ENCODE results near the gene TMEM72. TPM values are rescaled to one million over a fixed set of nuclear protein-coding genes. Genes with fewer than 3 reads are reported as not detected.

The TMEM72 gene
- total RNA-seq, 2 donors from 2014 or later, result 0.15 TPM; not detected in 1

DNA sequence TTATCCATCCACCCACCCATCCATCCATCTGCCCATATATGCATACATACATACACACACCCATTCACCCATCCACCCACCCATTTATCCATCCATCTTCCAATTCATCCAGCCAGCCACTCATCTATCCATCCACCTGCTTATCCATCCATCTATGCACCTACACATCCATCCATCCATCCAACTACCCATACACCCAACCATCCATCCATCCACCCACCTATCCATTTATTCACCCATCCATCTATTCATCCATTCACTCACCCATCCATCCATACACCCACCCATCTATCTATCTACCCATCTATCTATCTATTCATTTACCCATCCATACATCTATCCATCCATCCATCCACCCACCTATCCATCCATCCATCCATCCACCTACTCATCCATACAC, 17.3 kb downstream of the TMEM72 start:
- Histone ChIP-seq H3K27me3 (no peaks in the 10 kb centered on the region), H3K9me3 (no peaks in the 10 kb centered on the region), H3K4me1 (peaks cover 0 to 11% of the 10 kb centered on the region in 2 donors), H3K36me3 (no peaks in the 10 kb centered on the region), H3K4me3 (no peak overlapping the region), H3K27ac (no peak overlapping the region)
- no peak for TF ChIP-seq CTCF (IDR thresholded peaks at IDR 0.05)
- no peak for DNase-seq (ENCODE audit: low spot score)

DNA sequence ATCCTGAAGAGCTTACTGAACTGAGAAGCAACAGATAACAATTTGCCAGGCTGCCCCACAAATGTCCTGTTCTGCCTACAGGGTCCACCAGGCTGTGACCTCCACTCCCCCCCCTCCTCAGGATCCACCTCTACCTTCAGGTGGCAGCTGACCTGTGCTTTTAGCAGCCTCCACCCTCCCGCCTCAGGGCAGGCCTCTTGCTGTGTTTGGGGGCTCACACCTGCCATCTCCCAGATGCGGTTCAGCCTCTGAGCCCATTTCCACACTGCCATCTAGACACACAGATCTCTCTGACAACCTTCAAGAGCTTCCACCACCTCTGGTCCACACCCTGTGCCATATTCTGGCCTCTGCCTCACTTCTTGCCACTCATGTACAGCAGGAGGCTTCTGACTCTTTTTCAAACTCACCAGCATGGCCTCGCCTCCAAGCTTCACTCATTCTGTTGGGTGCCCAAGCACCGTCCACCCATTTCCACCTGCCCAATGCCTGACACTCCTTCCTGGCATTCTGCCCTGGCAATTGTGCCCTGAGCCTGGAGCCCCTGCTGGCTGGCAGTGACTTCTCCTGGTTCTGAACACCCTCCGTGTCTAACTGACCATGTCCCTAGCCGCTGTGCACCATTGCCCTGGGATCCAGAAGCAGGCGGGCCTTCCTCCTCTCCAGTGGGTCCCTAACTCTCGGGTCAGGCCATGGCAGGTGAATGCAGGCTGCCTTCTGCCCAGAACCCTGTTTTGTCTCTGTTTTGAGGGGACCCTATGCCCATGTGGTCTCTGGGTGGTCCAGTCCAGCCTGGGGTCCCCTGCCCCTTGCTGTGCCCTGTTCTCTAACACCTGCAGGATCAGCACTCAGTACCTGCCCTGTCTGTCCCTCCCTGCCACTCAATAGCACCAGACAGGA, 18.5 kb downstream of the TMEM72 start:
- no peak for DNase-seq (ENCODE audit: low spot score)
- Histone ChIP-seq H3K4me3 (no peak overlapping the region), H3K27me3 (no peaks in the 10 kb centered on the region), H3K27ac (no peak overlapping the region), H3K36me3 (no peaks in the 10 kb centered on the region), H3K4me1 (peaks cover 0 to 22% of the 10 kb centered on the region in 2 donors), H3K9me3 (no peaks in the 10 kb centered on the region)
- no peak for TF ChIP-seq CTCF (IDR thresholded peaks at IDR 0.05)

- Histone ChIP-seq H3K36me3 (no peaks in the 10 kb centered on the region), H3K4me1 (peaks cover 0 to 37% of the 10 kb centered on the region in 2 donors), H3K27me3 (no peaks in the 10 kb centered on the region), H3K4me3 (no peak overlapping the region), H3K27ac (no peak overlapping the region), H3K9me3 (no peaks in the 10 kb centered on the region)
- TF ChIP-seq CTCF (IDR thresholded peaks at IDR 0.05), result no peak
- no peak for DNase-seq (ENCODE audit: low spot score)
Measured at GRCh38 chr10:44930904-44931620, 19.9 kb downstream of the TMEM72 start.

DNA sequence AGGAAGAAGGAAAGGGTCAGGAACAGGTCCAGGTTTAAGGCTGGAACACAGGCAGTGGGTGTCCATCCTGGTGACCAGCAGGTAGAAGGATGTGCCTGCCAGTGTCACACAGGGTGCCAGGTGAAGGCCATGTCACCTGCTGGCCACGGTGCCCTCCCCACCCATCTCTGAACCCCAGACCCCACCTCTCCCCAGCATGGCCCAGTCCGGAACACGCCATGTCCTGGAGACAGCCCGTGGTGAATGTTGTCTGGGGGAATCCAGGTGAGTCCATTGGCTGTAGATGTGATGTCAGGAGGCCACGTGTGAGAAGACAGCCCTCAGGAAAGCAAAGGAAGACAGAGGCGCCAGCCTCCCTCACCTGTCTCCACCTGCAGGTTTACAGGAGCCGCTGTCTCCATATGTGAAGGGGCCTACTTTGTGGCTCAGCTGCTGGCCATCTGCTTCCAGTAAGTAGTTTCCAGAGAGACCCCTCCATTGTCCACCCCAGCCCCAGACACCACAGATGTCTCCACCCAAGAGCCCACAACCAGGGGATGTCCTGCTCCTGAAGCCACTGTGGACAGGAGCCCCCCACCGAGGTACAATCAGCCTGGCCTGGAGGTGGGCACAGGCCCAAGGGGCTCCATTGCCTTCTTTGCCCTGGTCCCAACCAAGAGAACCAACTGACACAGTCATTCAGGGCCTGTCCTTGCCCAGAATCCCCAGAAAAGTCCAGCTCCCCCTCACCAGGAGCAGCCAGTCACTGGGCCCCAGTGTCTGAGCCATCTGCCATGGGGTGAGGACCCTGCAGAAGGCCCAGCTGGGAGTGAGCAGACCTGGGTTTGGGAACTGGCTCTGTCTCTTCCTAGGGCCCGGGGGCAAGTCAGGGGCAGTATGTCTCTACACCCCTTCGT, 20.7 kb downstream of the TMEM72 start:
- no peaks in the 10 kb centered on the region for H3K9me3 ChIP-seq
- no peaks in the 10 kb centered on the region for H3K27me3 ChIP-seq
- peak overlapping the region in 1 of 2 donors; percentile 8 for H3K27ac ChIP-seq
- no peak for DNase-seq (ENCODE audit: low spot score)
- no peak overlapping the region for H3K4me3 ChIP-seq
- no peaks in the 10 kb centered on the region for H3K36me3 ChIP-seq
- peaks cover 0 to 44% of the 10 kb centered on the region in 2 donors for H3K4me1 ChIP-seq
- no peak for TF ChIP-seq CTCF (IDR thresholded peaks at IDR 0.05)
